MM.1S (cell line): Measurements from ENCODE around the gene ORC5.

ENCODE experiments used
- DNase-seq: peaks from one replicate; pipeline ENCODE4 v3.0.0-alpha.2; 2015
- H2AFZ ChIP-seq: fragments of 300-600 bp; sonication (generic); 2 replicates; pipeline ENCODE4 v1.6.0; 2016; ENCODE audit warnings: antibody characterized with exemption, low read length
- H3F3A ChIP-seq: fragments of 300-600 bp; sonication (generic); 2 replicates; pipeline ENCODE4 v1.6.1; 2016; ENCODE audit warnings: mild to moderate bottlenecking, antibody characterized with exemption, low read length, moderate library complexity, mixed read lengths; ENCODE audit not compliant: insufficient read depth
- H3K27ac ChIP-seq: fragments of 300-600 bp; sonication (generic); 2 replicates; pipeline ENCODE4 v1.5.1; 2016; ENCODE audit warnings: mild to moderate bottlenecking, low read length
- H3K27me3 ChIP-seq: fragments of 300-600 bp; sonication (generic); replicated peaks from 2 replicates; pipeline ENCODE4 v1.6.0; 2016; ENCODE audit warnings: low read length; ENCODE audit not compliant: insufficient read depth
- H3K36me3 ChIP-seq: fragments of 300-600 bp; sonication (generic); replicated peaks from 2 replicates; pipeline ENCODE4 v1.6.1; 2016; ENCODE audit warnings: mild to moderate bottlenecking, low read length, mixed read lengths; ENCODE audit not compliant: insufficient read depth
- H3K4me1 ChIP-seq: fragments of 300-600 bp; sonication (generic); 2 replicates; pipeline ENCODE4 v1.6.1; 2016; ENCODE audit warnings: low read length, mixed read lengths
- H3K4me2 ChIP-seq: fragments of 300-600 bp; sonication (generic); 2 replicates; pipeline ENCODE4 v1.6.0; 2016; ENCODE audit warnings: low read depth, low read length
- H3K4me3 ChIP-seq: fragments of 300-600 bp; sonication (generic); 2 replicates; pipeline ENCODE4 v1.5.1; 2016; ENCODE audit warnings: low read length, mixed read lengths
- H3K79me2 ChIP-seq: fragments of 300-600 bp; sonication (generic); 2 replicates; pipeline ENCODE4 v1.6.1; 2016; ENCODE audit warnings: mixed run types, low read length, mixed read lengths
- H3K9ac ChIP-seq: fragments of 300-600 bp; sonication (generic); 2 replicates; pipeline ENCODE4 v1.6.1; 2016; ENCODE audit warnings: low read length, mixed read lengths
- H3K9me2 ChIP-seq: fragments of 300-600 bp; sonication (generic); replicated peaks from 2 replicates; pipeline ENCODE4 v1.6.1; 2016; ENCODE audit warnings: mild to moderate bottlenecking, low read length, mixed read lengths; ENCODE audit not compliant: insufficient read depth
- H3K9me3 ChIP-seq: fragments of 300-600 bp; sonication (generic); replicated peaks from 2 replicates; pipeline ENCODE4 v1.6.1; 2016; ENCODE audit warnings: mild to moderate bottlenecking, low read length, mixed read lengths; ENCODE audit not compliant: insufficient read depth
- H4K20me1 ChIP-seq: fragments of 300-600 bp; sonication (generic); 2 replicates; pipeline ENCODE4 v1.6.1; 2016; ENCODE audit warnings: mild to moderate bottlenecking, low read length, moderate library complexity, mixed read lengths; ENCODE audit not compliant: insufficient read depth
- CTCF ChIP-seq: fragments of 300-600 bp; sonication (generic); IDR thresholded peaks from 2 replicates; pipeline ENCODE4 v1.5.1; 2016; ENCODE audit warnings: antibody characterized with exemption, low read length, mixed read lengths
- EZH2 ChIP-seq: fragments of 300-600 bp; sonication (generic); optimal IDR thresholded peaks from 2 replicates; pipeline ENCODE3; 2017; ENCODE audit warnings: low read depth, mild to moderate bottlenecking, antibody characterized with exemption, low read length, mixed read lengths
- EZH2phosphoT487 ChIP-seq: fragments of 300-600 bp; sonication (generic); IDR thresholded peaks from 2 replicates; pipeline ENCODE4 v1.6.1; 2018; ENCODE audit warnings: antibody characterized with exemption, low read length

The ORC5 gene

GRCh38 chr7:104174798-104175197 lies 33.0 kb downstream of the ORC5 start:
- Histone ChIP-seq H3K27ac (no peak overlapping the region), H3K36me3 (peaks cover 5% of the 10 kb centered on the region)

GRCh38 chr7:104162081-104162480 lies 45.7 kb downstream of the ORC5 start:
- Histone ChIP-seq H3K9me3 (no peaks in the 10 kb centered on the region), H3K36me3 (0 out of 2 replicates have a peak, but pooled peaks cover 5% of the 10 kb centered on the region), H3K4me1 (no peaks in the 10 kb centered on the region), H3K27me3 (no peaks in the 10 kb centered on the region), H3K79me2 (no peaks in the 10 kb centered on the region), H2AFZ (no peak overlapping the region), H3K9me2 (no peaks in the 10 kb centered on the region), H3K9ac (no peak overlapping the region), H3F3A (no peaks in the 10 kb centered on the region), H4K20me1 (no peaks in the 10 kb centered on the region), H3K4me2 (no peak overlapping the region), H3K4me3 (no peak overlapping the region), H3K27ac (no peak overlapping the region)
- DNase-seq: no peak
- TF ChIP-seq CTCF: no peak
- TF ChIP-seq EZH2phosphoT487: no peak
- TF ChIP-seq EZH2: no peak

More at GRCh38 chr7:104174798-104175197, 33.0 kb downstream of the ORC5 start:
- Histone ChIP-seq H4K20me1 (no peaks in the 10 kb centered on the region), H3K4me3 (no peak overlapping the region), H3K4me2 (no peak overlapping the region), H3K4me1 (no peaks in the 10 kb centered on the region), H3F3A (no peaks in the 10 kb centered on the region), H3K27me3 (no peaks in the 10 kb centered on the region), H2AFZ (no peak overlapping the region), H3K9me2 (no peaks in the 10 kb centered on the region), H3K9me3 (no peaks in the 10 kb centered on the region), H3K9ac (no peak overlapping the region), H3K79me2 (no peaks in the 10 kb centered on the region)
- no peak for DNase-seq
- TF ChIP-seq EZH2 (no peak), EZH2phosphoT487 (no peak), CTCF (no peak)

GRCh38 chr7:104161244-104161643 lies 46.6 kb downstream of the ORC5 start:
- Histone ChIP-seq H3K27me3 (no peaks in the 10 kb centered on the region), H3K4me3 (no peak overlapping the region), H3K79me2 (no peaks in the 10 kb centered on the region), H3K4me2 (no peak overlapping the region), H3K9me2 (no peaks in the 10 kb centered on the region), H3K9ac (no peak overlapping the region), H3F3A (no peaks in the 10 kb centered on the region), H3K4me1 (no peaks in the 10 kb centered on the region), H2AFZ (no peak overlapping the region), H4K20me1 (no peaks in the 10 kb centered on the region), H3K9me3 (no peaks in the 10 kb centered on the region), H3K36me3 (0 out of 2 replicates have a peak, but pooled peaks cover 5% of the 10 kb centered on the region), H3K27ac (no peak overlapping the region)
- no peak for DNase-seq
- TF ChIP-seq EZH2 (no peak), CTCF (no peak), EZH2phosphoT487 (no peak)
